ENCODE data around the gene FAM13A.

FAM13A gene

DNA sequence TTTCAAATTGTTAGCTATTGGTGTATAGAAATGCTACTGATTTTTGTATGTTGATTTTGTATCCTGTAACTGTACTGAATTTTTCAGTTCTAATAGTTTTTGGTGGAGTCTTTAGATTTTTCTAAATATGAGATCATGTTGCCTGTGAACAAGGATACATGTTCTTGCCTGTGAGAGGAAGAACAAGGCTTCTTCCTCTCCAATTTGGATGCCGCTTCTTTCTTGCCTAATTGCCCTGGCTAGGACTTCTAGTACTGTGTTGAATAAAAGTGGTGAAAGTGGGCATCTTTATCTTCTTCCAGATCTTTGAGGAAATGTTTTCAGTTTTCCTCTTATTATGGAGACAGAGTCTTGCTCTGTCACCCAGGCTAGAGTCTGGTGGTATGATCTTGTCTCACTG is 343.2 kb downstream of the FAM13A start:
- Histone ChIP-seq H3K4me1 (ENCODE audit: control insufficient read depth, insufficient read depth, low read length) (no peaks in the 10 kb centered on the region), H3K4me3 (ENCODE audit: low read depth, low read length) (no peak overlapping the region), H3K36me3 (ENCODE audit: control insufficient read depth in 2 of 2, insufficient read depth in 1 of 2, low read length in 2 of 2) (peaks cover 0 to 11% of the 10 kb centered on the region in 2 experiments; a peak in 1 of 3 replicates), H3K27ac (ENCODE audit: extremely low read depth, low read depth, low read length) (no peak overlapping the region), H3K9me3 (ENCODE audit: control insufficient read depth, insufficient read depth, low read depth, low read length) (no peaks in the 10 kb centered on the region)
- ChIA-PET POLR2A (no interaction called here), CTCF (interaction anchor here (0.6 kb wide), 2 partner anchors 123 to 515 kb away, joined by 3 to 5 read pairs; no protein-coding TSS in a partner anchor)
- no peak for TF ChIP-seq ZNF202 (tag by site-specific recombination; IDR thresholded peaks at IDR 0.05; ENCODE audit: borderline replicate concordance)
- TF ChIP-seq ZNF404 (tag by site-specific recombination; IDR thresholded peaks at IDR 0.05), result no peak
- TF ChIP-seq ZBTB21 (tag by site-specific recombination; IDR thresholded peaks at IDR 0.05), result no peak
- TF ChIP-seq, protein P1, sequence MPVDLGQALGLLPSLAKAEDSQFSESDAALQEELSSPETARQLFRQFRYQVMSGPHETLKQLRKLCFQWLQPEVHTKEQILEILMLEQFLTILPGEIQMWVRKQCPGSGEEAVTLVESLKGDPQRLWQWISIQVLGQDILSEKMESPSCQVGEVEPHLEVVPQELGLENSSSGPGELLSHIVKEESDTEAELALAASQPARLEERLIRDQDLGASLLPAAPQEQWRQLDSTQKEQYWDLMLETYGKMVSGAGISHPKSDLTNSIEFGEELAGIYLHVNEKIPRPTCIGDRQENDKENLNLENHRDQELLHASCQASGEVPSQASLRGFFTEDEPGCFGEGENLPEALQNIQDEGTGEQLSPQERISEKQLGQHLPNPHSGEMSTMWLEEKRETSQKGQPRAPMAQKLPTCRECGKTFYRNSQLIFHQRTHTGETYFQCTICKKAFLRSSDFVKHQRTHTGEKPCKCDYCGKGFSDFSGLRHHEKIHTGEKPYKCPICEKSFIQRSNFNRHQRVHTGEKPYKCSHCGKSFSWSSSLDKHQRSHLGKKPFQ (tag by site-specific recombination; IDR thresholded peaks at IDR 0.05), result no peak
- TF ChIP-seq, protein P2, sequence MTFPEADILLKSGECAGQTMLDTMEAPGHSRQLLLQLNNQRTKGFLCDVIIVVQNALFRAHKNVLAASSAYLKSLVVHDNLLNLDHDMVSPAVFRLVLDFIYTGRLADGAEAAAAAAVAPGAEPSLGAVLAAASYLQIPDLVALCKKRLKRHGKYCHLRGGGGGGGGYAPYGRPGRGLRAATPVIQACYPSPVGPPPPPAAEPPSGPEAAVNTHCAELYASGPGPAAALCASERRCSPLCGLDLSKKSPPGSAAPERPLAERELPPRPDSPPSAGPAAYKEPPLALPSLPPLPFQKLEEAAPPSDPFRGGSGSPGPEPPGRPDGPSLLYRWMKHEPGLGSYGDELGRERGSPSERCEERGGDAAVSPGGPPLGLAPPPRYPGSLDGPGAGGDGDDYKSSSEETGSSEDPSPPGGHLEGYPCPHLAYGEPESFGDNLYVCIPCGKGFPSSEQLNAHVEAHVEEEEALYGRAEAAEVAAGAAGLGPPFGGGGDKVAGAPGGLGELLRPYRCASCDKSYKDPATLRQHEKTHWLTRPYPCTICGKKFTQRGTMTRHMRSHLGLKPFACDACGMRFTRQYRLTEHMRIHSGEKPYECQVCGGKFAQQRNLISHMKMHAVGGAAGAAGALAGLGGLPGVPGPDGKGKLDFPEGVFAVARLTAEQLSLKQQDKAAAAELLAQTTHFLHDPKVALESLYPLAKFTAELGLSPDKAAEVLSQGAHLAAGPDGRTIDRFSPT (tag by site-specific recombination; IDR thresholded peaks at IDR 0.05), result no peak
- TF ChIP-seq, protein P3, sequence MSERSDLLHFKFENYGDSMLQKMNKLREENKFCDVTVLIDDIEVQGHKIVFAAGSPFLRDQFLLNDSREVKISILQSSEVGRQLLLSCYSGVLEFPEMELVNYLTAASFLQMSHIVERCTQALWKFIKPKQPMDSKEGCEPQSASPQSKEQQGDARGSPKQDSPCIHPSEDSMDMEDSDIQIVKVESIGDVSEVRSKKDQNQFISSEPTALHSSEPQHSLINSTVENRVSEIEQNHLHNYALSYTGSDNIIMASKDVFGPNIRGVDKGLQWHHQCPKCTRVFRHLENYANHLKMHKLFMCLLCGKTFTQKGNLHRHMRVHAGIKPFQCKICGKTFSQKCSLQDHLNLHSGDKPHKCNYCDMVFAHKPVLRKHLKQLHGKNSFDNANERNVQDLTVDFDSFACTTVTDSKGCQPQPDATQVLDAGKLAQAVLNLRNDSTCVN (tag by site-specific recombination; optimal IDR thresholded peaks at IDR 0.05), result no peak
- TF ChIP-seq ZNF548 (tag by site-specific recombination; IDR thresholded peaks at IDR 0.05), result no peak
- TF ChIP-seq HOXA7 (CRISPR knock-in tag; IDR thresholded peaks at IDR 0.05; ENCODE audit: borderline replicate concordance), result no peak
- no peak for TF ChIP-seq ZNF792 (tag by site-specific recombination; IDR thresholded peaks at IDR 0.05)
- no peak for TF ChIP-seq ZSCAN30 (tag by site-specific recombination; IDR thresholded peaks at IDR 0.05)
- TF ChIP-seq EGR2 (tag by site-specific recombination; IDR thresholded peaks at IDR 0.05; ENCODE audit: low read depth), result no peak
- no peak for TF ChIP-seq KLF16 (tag by site-specific recombination; IDR thresholded peaks at IDR 0.05)
- TF ChIP-seq TRIM28 (IDR thresholded peaks at IDR 0.05; ENCODE audit: borderline replicate concordance, low read length), result no peak
- no peak for TF ChIP-seq ZNF76 (tag by site-specific recombination; IDR thresholded peaks at IDR 0.05; ENCODE audit: borderline replicate concordance, low read depth)
- TF ChIP-seq ZNF335 (tag by site-specific recombination; conservative IDR thresholded peaks at IDR 0.05), result no peak
- no peak for TF ChIP-seq ZBTB8A (tag by site-specific recombination; IDR thresholded peaks at IDR 0.05)
- TF ChIP-seq, protein P4, sequence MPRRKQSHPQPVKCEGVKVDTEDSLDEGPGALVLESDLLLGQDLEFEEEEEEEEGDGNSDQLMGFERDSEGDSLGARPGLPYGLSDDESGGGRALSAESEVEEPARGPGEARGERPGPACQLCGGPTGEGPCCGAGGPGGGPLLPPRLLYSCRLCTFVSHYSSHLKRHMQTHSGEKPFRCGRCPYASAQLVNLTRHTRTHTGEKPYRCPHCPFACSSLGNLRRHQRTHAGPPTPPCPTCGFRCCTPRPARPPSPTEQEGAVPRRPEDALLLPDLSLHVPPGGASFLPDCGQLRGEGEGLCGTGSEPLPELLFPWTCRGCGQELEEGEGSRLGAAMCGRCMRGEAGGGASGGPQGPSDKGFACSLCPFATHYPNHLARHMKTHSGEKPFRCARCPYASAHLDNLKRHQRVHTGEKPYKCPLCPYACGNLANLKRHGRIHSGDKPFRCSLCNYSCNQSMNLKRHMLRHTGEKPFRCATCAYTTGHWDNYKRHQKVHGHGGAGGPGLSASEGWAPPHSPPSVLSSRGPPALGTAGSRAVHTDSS (tag by site-specific recombination; IDR thresholded peaks at IDR 0.05), result no peak

DNA sequence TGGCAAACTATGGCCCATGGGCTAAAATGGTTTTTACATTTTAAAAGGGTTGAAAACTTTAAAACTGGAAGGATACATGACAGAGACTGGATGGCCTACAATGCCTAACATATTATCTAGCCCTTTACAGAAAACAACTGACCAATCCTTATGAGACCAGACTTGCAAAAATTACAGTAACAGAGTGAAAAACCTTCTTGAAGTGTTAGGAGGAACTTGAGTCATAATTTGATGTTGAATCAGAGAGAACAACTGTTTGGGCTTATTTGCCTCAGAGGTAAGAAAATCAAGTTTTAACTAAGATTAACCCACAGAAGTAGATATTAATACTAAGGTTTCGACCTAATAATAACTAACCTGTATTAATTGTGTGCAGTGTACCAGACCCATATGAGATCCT is 347.0 kb downstream of the FAM13A start:
- ChIA-PET POLR2A (no interaction called here), CTCF (no interaction called here)
- Histone ChIP-seq H3K9me3 (ENCODE audit: control insufficient read depth, insufficient read depth, low read depth, low read length) (no peaks in the 10 kb centered on the region), H3K4me1 (ENCODE audit: control insufficient read depth, insufficient read depth, low read length) (no peaks in the 10 kb centered on the region), H3K27ac (ENCODE audit: extremely low read depth, low read depth, low read length) (no peak overlapping the region), H3K36me3 (ENCODE audit: control insufficient read depth in 2 of 2, insufficient read depth in 1 of 2, low read length in 2 of 2) (no peaks in the 10 kb centered on the region), H3K4me3 (ENCODE audit: low read depth, low read length) (no peak overlapping the region)
- TF ChIP-seq, protein P5, sequence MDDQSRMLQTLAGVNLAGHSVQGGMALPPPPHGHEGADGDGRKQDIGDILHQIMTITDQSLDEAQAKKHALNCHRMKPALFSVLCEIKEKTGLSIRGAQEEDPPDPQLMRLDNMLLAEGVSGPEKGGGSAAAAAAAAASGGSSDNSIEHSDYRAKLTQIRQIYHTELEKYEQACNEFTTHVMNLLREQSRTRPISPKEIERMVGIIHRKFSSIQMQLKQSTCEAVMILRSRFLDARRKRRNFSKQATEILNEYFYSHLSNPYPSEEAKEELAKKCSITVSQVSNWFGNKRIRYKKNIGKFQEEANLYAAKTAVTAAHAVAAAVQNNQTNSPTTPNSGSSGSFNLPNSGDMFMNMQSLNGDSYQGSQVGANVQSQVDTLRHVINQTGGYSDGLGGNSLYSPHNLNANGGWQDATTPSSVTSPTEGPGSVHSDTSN (CRISPR knock-in tag; IDR thresholded peaks at IDR 0.05), result no peak
- TF ChIP-seq, protein P4 (tag by site-specific recombination; IDR thresholded peaks at IDR 0.05), result no peak
- TF ChIP-seq ZNF211 (tag by site-specific recombination; IDR thresholded peaks at IDR 0.05; ENCODE audit: low read depth) (no peak), ZNF585B (tag by site-specific recombination; IDR thresholded peaks at IDR 0.05) (no peak), WT1 (tag by site-specific recombination; IDR thresholded peaks at IDR 0.05) (no peak), KLF8 (tag by site-specific recombination; IDR thresholded peaks at IDR 0.05) (no peak), ZNF221 (tag by site-specific recombination; IDR thresholded peaks at IDR 0.05; ENCODE audit: borderline replicate concordance) (no peak)
- TF ChIP-seq, protein P6, sequence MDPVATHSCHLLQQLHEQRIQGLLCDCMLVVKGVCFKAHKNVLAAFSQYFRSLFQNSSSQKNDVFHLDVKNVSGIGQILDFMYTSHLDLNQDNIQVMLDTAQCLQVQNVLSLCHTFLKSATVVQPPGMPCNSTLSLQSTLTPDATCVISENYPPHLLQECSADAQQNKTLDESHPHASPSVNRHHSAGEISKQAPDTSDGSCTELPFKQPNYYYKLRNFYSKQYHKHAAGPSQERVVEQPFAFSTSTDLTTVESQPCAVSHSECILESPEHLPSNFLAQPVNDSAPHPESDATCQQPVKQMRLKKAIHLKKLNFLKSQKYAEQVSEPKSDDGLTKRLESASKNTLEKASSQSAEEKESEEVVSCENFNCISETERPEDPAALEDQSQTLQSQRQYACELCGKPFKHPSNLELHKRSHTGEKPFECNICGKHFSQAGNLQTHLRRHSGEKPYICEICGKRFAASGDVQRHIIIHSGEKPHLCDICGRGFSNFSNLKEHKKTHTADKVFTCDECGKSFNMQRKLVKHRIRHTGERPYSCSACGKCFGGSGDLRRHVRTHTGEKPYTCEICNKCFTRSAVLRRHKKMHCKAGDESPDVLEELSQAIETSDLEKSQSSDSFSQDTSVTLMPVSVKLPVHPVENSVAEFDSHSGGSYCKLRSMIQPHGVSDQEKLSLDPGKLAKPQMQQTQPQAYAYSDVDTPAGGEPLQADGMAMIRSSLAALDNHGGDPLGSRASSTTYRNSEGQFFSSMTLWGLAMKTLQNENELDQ (tag by site-specific recombination; IDR thresholded peaks at IDR 0.05; ENCODE audit: low read depth), result no peak
